WTC11 (cell line): ENCODE results near the gene ADAMTS15. TPM values are rescaled to one million over a fixed set of nuclear protein-coding genes. Genes with fewer than 3 reads are reported as not detected.

Experiments used
- ATAC-seq: fragments of 200-7000 bp; cut with Tn5 transposase; 2 replicates; pipeline ENCODE4 v1.10.0; 2021; ENCODE audit warnings: mild to moderate bottlenecking, moderate library complexity
- CTCF ChIA-PET: fragments of 300-600 bp; sonication (Branson Sonifier 250); formaldehyde crosslinking; loops from one replicate; lab custom pipeline; 2021; ENCODE audit warnings: antibody characterized with exemption; lab: Charles Lee
- POLR2A ChIA-PET: fragments of 350-600 bp; sonication (Branson Sonifier 250); formaldehyde crosslinking; loops from one replicate; lab custom pipeline; 2021; ENCODE audit warnings: antibody characterized with exemption; lab: Charles Lee
- DNase-seq: peaks from one replicate; pipeline ENCODE4 v3.0.0; 2021; ENCODE audit warnings: low spot score
- H3K27ac Mint-ChIP-seq: 2 replicates; pipeline ENCODE4 v1.8.0; 2021; ENCODE audit warnings: mixed read lengths
- H3K27me3 Mint-ChIP-seq: 2 replicates; pipeline ENCODE4 v1.8.0; 2021; ENCODE audit warnings: low read depth, mild to moderate bottlenecking, moderate library complexity, mixed read lengths
- H3K36me3 Mint-ChIP-seq: 2 replicates; pipeline ENCODE4 v1.8.0; 2021; ENCODE audit warnings: mixed read lengths
- H3K4me1 Mint-ChIP-seq: 2 replicates; pipeline ENCODE4 v1.8.0; 2022; ENCODE audit warnings: mixed read lengths
- H3K4me3 Mint-ChIP-seq: 2 replicates; pipeline ENCODE4 v1.8.0; 2021; ENCODE audit warnings: mild to moderate bottlenecking, moderate library complexity, mixed read lengths
- H3K9me3 Mint-ChIP-seq: 2 replicates; pipeline ENCODE4 v1.8.0; 2021; ENCODE audit warnings: mixed read lengths
- ATF3 ChIP-seq: sonication (generic); formaldehyde crosslinking; conservative IDR thresholded peaks from 2 replicates; pipeline ENCODE4 v1.8.1; 2022; ENCODE audit warnings: mild to moderate bottlenecking, missing genetic modification reagents
- CBFB ChIP-seq: sonication (generic); formaldehyde crosslinking; IDR thresholded peaks from 2 replicates; pipeline ENCODE4 v1.8.1; 2022; ENCODE audit warnings: mild to moderate bottlenecking, low read depth, missing genetic modification reagents
- CREB1 ChIP-seq: sonication (generic); formaldehyde crosslinking; IDR thresholded peaks from 2 replicates; pipeline ENCODE4 v1.8.0; 2023; ENCODE audit warnings: mild to moderate bottlenecking, missing genetic modification reagents
- FOXJ3 ChIP-seq: sonication (generic); formaldehyde crosslinking; IDR thresholded peaks from 2 replicates; pipeline ENCODE4 v1.9.0; 2021; ENCODE audit warnings: missing genetic modification reagents, mild to moderate bottlenecking, borderline replicate concordance
- FOXK1 ChIP-seq: sonication (generic); formaldehyde crosslinking; IDR thresholded peaks from 2 replicates; pipeline ENCODE4 v1.8.0; 2022; ENCODE audit warnings: mild to moderate bottlenecking, moderate library complexity, missing genetic modification reagents
- GABPB1 ChIP-seq: sonication (generic); formaldehyde crosslinking; IDR thresholded peaks from 2 replicates; pipeline ENCODE4 v1.8.1; 2023; ENCODE audit warnings: mild to moderate bottlenecking, missing genetic modification reagents
- GTF2I ChIP-seq: fragments of 250-450 bp; sonication (Bioruptor Pico); conservative IDR thresholded peaks from 2 replicates; pipeline ENCODE4 v1.4.0; 2021; ENCODE audit warnings: mild to moderate bottlenecking
- IRF1 ChIP-seq: sonication (generic); formaldehyde crosslinking; IDR thresholded peaks from 2 replicates; pipeline ENCODE4 v1.8.0; 2023; ENCODE audit warnings: missing genetic modification reagents
- JUN ChIP-seq: sonication (generic); formaldehyde crosslinking; IDR thresholded peaks from 2 replicates; pipeline ENCODE4 v1.8.0; 2023; ENCODE audit warnings: mild to moderate bottlenecking, missing genetic modification reagents
- KAT7 ChIP-seq: sonication (generic); formaldehyde crosslinking; IDR thresholded peaks from 2 replicates; pipeline ENCODE4 v1.8.1; 2023; ENCODE audit warnings: missing genetic modification reagents, mild to moderate bottlenecking, borderline replicate concordance
- MLX ChIP-seq: sonication (generic); formaldehyde crosslinking; IDR thresholded peaks from 2 replicates; pipeline ENCODE4 v1.8.1; 2023; ENCODE audit warnings: mild to moderate bottlenecking, missing genetic modification reagents, moderate library complexity
- NFATC4 ChIP-seq: fragments of 250-450 bp; sonication (Bioruptor Pico); IDR thresholded peaks from 2 replicates; pipeline ENCODE4 v1.9.0; 2021; ENCODE audit warnings: mild to moderate bottlenecking
- NR1H2 ChIP-seq: sonication (generic); formaldehyde crosslinking; IDR thresholded peaks from 2 replicates; pipeline ENCODE4 v1.9.0; 2021; ENCODE audit warnings: mild to moderate bottlenecking, moderate library complexity, missing genetic modification reagents
- NR2C2 ChIP-seq: sonication (generic); formaldehyde crosslinking; IDR thresholded peaks from 2 replicates; pipeline ENCODE4 v1.8.0; 2022; ENCODE audit warnings: mild to moderate bottlenecking, missing genetic modification reagents
- NR3C1 ChIP-seq: sonication (generic); formaldehyde crosslinking; conservative IDR thresholded peaks from 2 replicates; pipeline ENCODE4 v1.8.1; 2023; ENCODE audit warnings: low read depth, mild to moderate bottlenecking, missing genetic modification reagents
- OVOL2 ChIP-seq: fragments of 250-450 bp; sonication (Bioruptor Pico); IDR thresholded peaks from 2 replicates; pipeline ENCODE4 v1.9.0; 2021; ENCODE audit warnings: mild to moderate bottlenecking, borderline replicate concordance
- PRRX2 ChIP-seq: fragments of 250-450 bp; sonication (Bioruptor Pico); IDR thresholded peaks from 2 replicates; pipeline ENCODE4 v1.8.0; 2021; ENCODE audit warnings: mild to moderate bottlenecking
- RELA ChIP-seq: sonication (generic); formaldehyde crosslinking; IDR thresholded peaks from 2 replicates; pipeline ENCODE4 v1.8.1; 2022; ENCODE audit warnings: missing genetic modification reagents, mild to moderate bottlenecking, borderline replicate concordance
- SMAD4 ChIP-seq: sonication (generic); formaldehyde crosslinking; IDR thresholded peaks from 2 replicates; pipeline ENCODE4 v1.8.0; 2022; ENCODE audit warnings: mild to moderate bottlenecking, missing genetic modification reagents
- SP1 ChIP-seq: sonication (generic); formaldehyde crosslinking; conservative IDR thresholded peaks from 2 replicates; pipeline ENCODE4 v1.8.1; 2022; ENCODE audit warnings: missing genetic modification reagents
- TCF7 ChIP-seq: sonication (generic); formaldehyde crosslinking; IDR thresholded peaks from 2 replicates; pipeline ENCODE4 v1.8.0; 2022; ENCODE audit warnings: mild to moderate bottlenecking, low read depth, missing genetic modification reagents, moderate library complexity
- ZBTB21 ChIP-seq: sonication (generic); formaldehyde crosslinking; IDR thresholded peaks from 2 replicates; pipeline ENCODE4 v1.8.1; 2023; ENCODE audit warnings: mild to moderate bottlenecking, missing genetic modification reagents, borderline replicate concordance
- ZNF121 ChIP-seq: sonication (generic); formaldehyde crosslinking; IDR thresholded peaks from 2 replicates; pipeline ENCODE4 v1.8.0; 2023; ENCODE audit warnings: missing genetic modification reagents
- ZNF671 ChIP-seq: fragments of 250-450 bp; sonication (Bioruptor Pico); IDR thresholded peaks from 2 replicates; pipeline ENCODE4 v1.8.0; 2021; ENCODE audit warnings: mild to moderate bottlenecking
- total RNA-seq: library from RNA; stranded (reverse); gene quantifications from 3 replicates; pipeline ENCODE4 v1.2.3, GENCODE V29; 2021
- TF ChIP-seq, protein P1 (sequence below): fragments of 250-450 bp; sonication (Bioruptor Pico); IDR thresholded peaks from 2 replicates; pipeline ENCODE4 v1.9.0; 2021; ENCODE audit warnings: moderate library complexity, mild to moderate bottlenecking, inconsistent platforms, borderline replicate concordance
- TF ChIP-seq, protein P2 (sequence below): sonication (generic); formaldehyde crosslinking; IDR thresholded peaks from 2 replicates; pipeline ENCODE4 v1.8.0; 2022; ENCODE audit warnings: mild to moderate bottlenecking, missing genetic modification reagents
- TF ChIP-seq, protein P3 (sequence below): sonication (generic); formaldehyde crosslinking; IDR thresholded peaks from 2 replicates; pipeline ENCODE4 v1.8.0; 2022; ENCODE audit warnings: mild to moderate bottlenecking, missing genetic modification reagents
- TF ChIP-seq, protein P4 (sequence below): sonication (generic); formaldehyde crosslinking; IDR thresholded peaks from 2 replicates; pipeline ENCODE4 v1.8.0; 2022; ENCODE audit warnings: mild to moderate bottlenecking, missing genetic modification reagents

Gene ADAMTS15
- total RNA-seq, 1 experiment from 2014 or later, result 3.7 TPM

- Mint-ChIP-seq H3K4me1 (peaks cover 14% of the 10 kb centered on the region), H3K27ac (no peak overlapping the region), H3K4me3 (no peak overlapping the region), H3K36me3 (peaks cover 30% of the 10 kb centered on the region), H3K27me3 (peaks cover 5% of the 10 kb centered on the region; the same call in 1 of the 2 replicates), H3K9me3 (peaks cover 31% of the 10 kb centered on the region)
- TF ChIP-seq IRF1, result no peak
- TF ChIP-seq ZNF671, result no peak
- no peak for TF ChIP-seq KAT7 (CRISPR knock-in tag)
- TF ChIP-seq RELA, result no peak
- no peak for TF ChIP-seq NR1H2
- TF ChIP-seq ZBTB21 (CRISPR knock-in tag), result no peak
- no peak for TF ChIP-seq NR2C2 (CRISPR knock-in tag)
- TF ChIP-seq TCF7 (CRISPR knock-in tag), result no peak
- TF ChIP-seq NFATC4 (CRISPR knock-in tag), result no peak
- TF ChIP-seq, protein P1, sequence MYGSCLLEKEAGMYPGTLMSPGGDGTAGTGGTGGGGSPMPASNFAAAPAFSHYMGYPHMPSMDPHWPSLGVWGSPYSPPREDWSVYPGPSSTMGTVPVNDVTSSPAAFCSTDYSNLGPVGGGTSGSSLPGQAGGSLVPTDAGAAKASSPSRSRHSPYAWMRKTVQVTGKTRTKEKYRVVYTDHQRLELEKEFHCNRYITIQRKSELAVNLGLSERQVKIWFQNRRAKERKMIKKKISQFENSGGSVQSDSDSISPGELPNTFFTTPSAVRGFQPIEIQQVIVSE (CRISPR knock-in tag), result no peak
- no peak for TF ChIP-seq JUN (CRISPR knock-in tag)
- TF ChIP-seq SMAD4 (CRISPR knock-in tag), result no peak
- no peak for TF ChIP-seq ATF3 (CRISPR knock-in tag)
- TF ChIP-seq, protein P2, sequence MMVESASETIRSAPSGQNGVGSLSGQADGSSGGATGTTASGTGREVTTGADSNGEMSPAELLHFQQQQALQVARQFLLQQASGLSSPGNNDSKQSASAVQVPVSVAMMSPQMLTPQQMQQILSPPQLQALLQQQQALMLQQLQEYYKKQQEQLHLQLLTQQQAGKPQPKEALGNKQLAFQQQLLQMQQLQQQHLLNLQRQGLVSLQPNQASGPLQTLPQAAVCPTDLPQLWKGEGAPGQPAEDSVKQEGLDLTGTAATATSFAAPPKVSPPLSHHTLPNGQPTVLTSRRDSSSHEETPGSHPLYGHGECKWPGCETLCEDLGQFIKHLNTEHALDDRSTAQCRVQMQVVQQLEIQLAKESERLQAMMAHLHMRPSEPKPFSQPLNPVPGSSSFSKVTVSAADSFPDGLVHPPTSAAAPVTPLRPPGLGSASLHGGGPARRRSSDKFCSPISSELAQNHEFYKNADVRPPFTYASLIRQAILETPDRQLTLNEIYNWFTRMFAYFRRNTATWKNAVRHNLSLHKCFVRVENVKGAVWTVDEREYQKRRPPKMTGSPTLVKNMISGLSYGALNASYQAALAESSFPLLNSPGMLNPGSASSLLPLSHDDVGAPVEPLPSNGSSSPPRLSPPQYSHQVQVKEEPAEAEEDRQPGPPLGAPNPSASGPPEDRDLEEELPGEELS (CRISPR knock-in tag), result no peak
- TF ChIP-seq, protein P3, sequence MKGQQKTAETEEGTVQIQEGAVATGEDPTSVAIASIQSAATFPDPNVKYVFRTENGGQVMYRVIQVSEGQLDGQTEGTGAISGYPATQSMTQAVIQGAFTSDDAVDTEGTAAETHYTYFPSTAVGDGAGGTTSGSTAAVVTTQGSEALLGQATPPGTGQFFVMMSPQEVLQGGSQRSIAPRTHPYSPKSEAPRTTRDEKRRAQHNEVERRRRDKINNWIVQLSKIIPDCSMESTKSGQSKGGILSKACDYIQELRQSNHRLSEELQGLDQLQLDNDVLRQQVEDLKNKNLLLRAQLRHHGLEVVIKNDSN, result no peak
- no peak for TF ChIP-seq GTF2I (CRISPR knock-in tag)
- no peak for TF ChIP-seq CBFB
- TF ChIP-seq MLX, result no peak
- TF ChIP-seq FOXJ3 (CRISPR knock-in tag), result no peak
- no peak for TF ChIP-seq NR3C1 (CRISPR knock-in tag)
- ATAC-seq, result no peak
- CTCF ChIA-PET, result no interaction called here
- no peak for DNase-seq
- POLR2A ChIA-PET, result no interaction called here
These were observed 62.1 kb downstream of the ADAMTS15 start for GRCh38 chr11:130510407-130511006.

GRCh38 chr11:130511765-130512164 is 63.3 kb downstream of the ADAMTS15 start:
- H3K27ac Mint-ChIP-seq, result no peak overlapping the region
- no peak for DNase-seq
- no peak for ATAC-seq
- H3K36me3 Mint-ChIP-seq, result peaks cover 19% of the 10 kb centered on the region
- H3K4me3 Mint-ChIP-seq, result no peak overlapping the region
- CTCF ChIA-PET, result no interaction called here
- POLR2A ChIA-PET, result no interaction called here
- H3K9me3 Mint-ChIP-seq, result peaks cover 18% of the 10 kb centered on the region
- H3K27me3 Mint-ChIP-seq, result peaks cover 5% of the 10 kb centered on the region; the same call in 1 of the 2 replicates
- H3K4me1 Mint-ChIP-seq, result peaks cover 23% of the 10 kb centered on the region
- no peak for TF ChIP-seq ATF3 (CRISPR knock-in tag)
- TF ChIP-seq FOXK1, result no peak
- TF ChIP-seq GABPB1 (CRISPR knock-in tag), result no peak
- TF ChIP-seq SP1, result no peak
- no peak for TF ChIP-seq PRRX2 (CRISPR knock-in tag)
- TF ChIP-seq NR2C2 (CRISPR knock-in tag), result no peak
- no peak for TF ChIP-seq ZNF121 (CRISPR knock-in tag)
- TF ChIP-seq CREB1 (CRISPR knock-in tag), result no peak
- TF ChIP-seq, protein P4, sequence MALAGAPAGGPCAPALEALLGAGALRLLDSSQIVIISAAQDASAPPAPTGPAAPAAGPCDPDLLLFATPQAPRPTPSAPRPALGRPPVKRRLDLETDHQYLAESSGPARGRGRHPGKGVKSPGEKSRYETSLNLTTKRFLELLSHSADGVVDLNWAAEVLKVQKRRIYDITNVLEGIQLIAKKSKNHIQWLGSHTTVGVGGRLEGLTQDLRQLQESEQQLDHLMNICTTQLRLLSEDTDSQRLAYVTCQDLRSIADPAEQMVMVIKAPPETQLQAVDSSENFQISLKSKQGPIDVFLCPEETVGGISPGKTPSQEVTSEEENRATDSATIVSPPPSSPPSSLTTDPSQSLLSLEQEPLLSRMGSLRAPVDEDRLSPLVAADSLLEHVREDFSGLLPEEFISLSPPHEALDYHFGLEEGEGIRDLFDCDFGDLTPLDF (CRISPR knock-in tag), result no peak
- TF ChIP-seq OVOL2, result no peak
